Lung microvascular endothelial cell (primary cell): ENCODE measurements around the gene KCNA1. TPM values are rescaled to one million over a fixed set of nuclear protein-coding genes. Genes with fewer than 3 reads are reported as not detected.

Experiments used
- DNase-seq, 2 donors: peaks; one replicate each; pipeline versions ENCODE4 v3.0.0 to v3.0.0-alpha.2; 2010; ENCODE audit warnings: low read depth in 2 of 2
- total RNA-seq: library from RNA; depleted of rRNA; stranded (reverse); fragments of >200 nt; gene quantifications from 2 replicates; pipeline ENCODE4 v1.2.1, GENCODE V29; 2014

The KCNA1 gene
- total RNA-seq, 1 donor from 2014 or later = not detected

GRCh38 chr12:4960030-4960429, 50.3 kb downstream of the KCNA1 start:
- DNase-seq = no peak

GRCh38 chr12:4960547-4960946, 50.8 kb downstream of the KCNA1 start:
- DNase-seq = no peak

GRCh38 chr12:4961311-4961710, 51.6 kb downstream of the KCNA1 start:
- no peak for DNase-seq

- no peak for DNase-seq
Measured at GRCh38 chr12:4962539-4963486, 53.1 kb downstream of the KCNA1 start.

Other genes starting within 250 kb of the KCNA1 start
- under 0.01 and 0.20 TPM in 2 replicates for gene GALNT8, start 189.5 kb upstream of the KCNA1 start, total RNA-seq
- gene KCNA5, start 134.0 kb downstream of the KCNA1 start, total RNA-seq = not detected in 2 replicates